Activated CD8-positive, alpha-beta memory T cell treated with anti-CD3 and anti-CD28 coated beads, Interleukin-2, amount 10 ng/mL, durations not matched to agents 7 days and 5 days (primary cell): ENCODE measurements around the gene PIK3C2B. TPM values are rescaled to one million over a fixed set of nuclear protein-coding genes. Genes with fewer than 3 reads are reported as not detected.

Experiments
- ATAC-seq: fragments of 150-1000 bp; cut with Tn5 transposase; one replicate; pipeline ENCODE4 v1.10.0; 2021; ENCODE audit warnings: moderate library complexity
- CTCF ChIA-PET: fragments of 350-600 bp; sonication (Branson Sonifier 250); formaldehyde crosslinking; loops from one replicate; lab custom pipeline; 2021; ENCODE audit warnings: antibody characterized with exemption; lab: Charles Lee
- DNase-seq: peaks from one replicate; pipeline ENCODE4 v3.0.0-alpha.2; 2020
- H3K27ac Mint-ChIP-seq: one replicate; pipeline ENCODE4 v1.8.0; 2021; ENCODE audit warnings: mild to moderate bottlenecking, mixed read lengths
- H3K27me3 Mint-ChIP-seq: one replicate; pipeline ENCODE4 v1.8.0; 2021; ENCODE audit warnings: mixed read lengths
- H3K36me3 Mint-ChIP-seq: one replicate; pipeline ENCODE4 v1.8.0; 2021; ENCODE audit warnings: mild to moderate bottlenecking, mixed read lengths
- H3K4me1 Mint-ChIP-seq: one replicate; pipeline ENCODE4 v1.8.0; 2021; ENCODE audit warnings: mixed read lengths
- H3K4me3 Mint-ChIP-seq: one replicate; pipeline ENCODE4 v1.8.0; 2021; ENCODE audit warnings: mild to moderate bottlenecking, moderate library complexity, mixed read lengths
- H3K9me3 Mint-ChIP-seq: one replicate; pipeline ENCODE4 v1.8.0; 2022; ENCODE audit warnings: low read depth, mixed read lengths
- total RNA-seq, 2 experiments: library from RNA; stranded (reverse); gene quantifications; one replicate each; pipeline ENCODE4 v1.2.3, GENCODE V29; 2021

PIK3C2B gene
- total RNA-seq, 2 experiments from 2014 or later: 21.6 to 26.0 TPM

- DNase-seq (no peak), ATAC-seq (no peak)
- peaks cover 18% of the 10 kb centered on the region for H3K4me1 Mint-ChIP-seq
- no peaks in the 10 kb centered on the region for H3K27me3 Mint-ChIP-seq
- peaks cover 12% of the 10 kb centered on the region for H3K36me3 Mint-ChIP-seq
- CTCF ChIA-PET: interaction anchor here (0.8 to 0.9 kb wide), 2 partner anchors 38 to 70 kb away, joined by 3 read pairs; no protein-coding TSS in a partner anchor
- no peak overlapping the region for H3K27ac Mint-ChIP-seq
- H3K9me3 Mint-ChIP-seq: no peaks in the 10 kb centered on the region
- no peak overlapping the region for H3K4me3 Mint-ChIP-seq
Observed at GRCh38 chr1:204468766-204469302, 25.8 kb downstream of the PIK3C2B start.

- ATAC-seq (no peak), DNase-seq (no peak)
- Mint-ChIP-seq H3K27ac (no peak overlapping the region), H3K4me1 (peaks cover 22% of the 10 kb centered on the region), H3K4me3 (no peak overlapping the region), H3K36me3 (peaks cover 12% of the 10 kb centered on the region), H3K9me3 (no peaks in the 10 kb centered on the region), H3K27me3 (no peaks in the 10 kb centered on the region)
- CTCF ChIA-PET: no interaction called here
Observed at GRCh38 chr1:204468206-204468605, 26.4 kb downstream of the PIK3C2B start.

DNA sequence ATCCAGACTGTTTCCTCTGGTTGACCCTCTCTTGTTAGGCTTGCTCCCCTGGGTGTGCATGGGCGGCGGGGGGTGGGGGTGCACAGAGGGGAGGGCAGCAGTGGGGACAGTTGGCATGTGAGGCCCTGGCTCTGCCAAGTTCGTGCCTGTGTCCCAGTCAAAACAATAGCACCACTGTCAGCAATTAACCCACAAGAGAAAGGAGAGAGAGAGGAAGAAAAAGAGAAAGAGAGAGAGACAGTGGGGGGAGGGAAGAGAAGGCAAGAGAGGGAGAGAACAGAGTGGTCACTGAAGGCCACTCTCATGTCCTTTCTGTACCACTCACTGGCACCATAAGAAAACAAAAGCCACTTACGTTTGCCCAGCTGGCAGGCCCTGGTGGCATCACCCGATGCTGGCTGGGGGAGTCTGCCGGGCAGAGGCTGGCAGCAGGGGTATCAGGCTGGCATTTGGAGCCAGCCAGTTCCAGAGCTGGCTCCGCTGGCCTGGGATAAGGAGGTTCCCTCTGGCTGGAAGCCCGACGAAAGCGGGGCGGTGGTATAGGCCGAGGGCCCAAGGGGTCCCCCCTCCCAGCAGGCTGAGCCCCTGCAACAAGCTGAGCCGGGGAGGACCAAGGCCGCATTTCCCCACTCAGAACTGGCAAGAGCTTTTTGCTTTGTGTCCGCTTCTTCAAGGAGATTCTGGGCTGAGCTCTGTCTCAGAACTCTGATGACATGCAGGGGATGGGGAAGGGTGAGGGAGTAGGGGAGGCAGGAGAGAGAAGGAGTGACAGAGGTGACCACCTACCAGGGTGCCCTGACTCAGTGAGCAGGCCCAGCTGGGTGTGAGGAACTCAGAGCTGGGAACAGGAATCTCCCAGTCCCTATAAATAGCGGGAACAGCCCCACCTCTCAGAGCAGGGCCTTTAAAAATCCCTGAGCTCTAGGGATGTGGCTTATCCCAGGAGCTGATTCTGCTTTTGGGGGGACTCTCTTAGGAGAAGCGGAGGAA, 27.9 kb downstream of the PIK3C2B start:
- H3K27me3 Mint-ChIP-seq: no peaks in the 10 kb centered on the region
- peaks cover 11% of the 10 kb centered on the region for H3K36me3 Mint-ChIP-seq
- ATAC-seq (no peak), DNase-seq (no peak)
- no peak overlapping the region for H3K4me3 Mint-ChIP-seq
- peaks cover 35% of the 10 kb centered on the region for H3K4me1 Mint-ChIP-seq
- H3K9me3 Mint-ChIP-seq: no peaks in the 10 kb centered on the region
- CTCF ChIA-PET: interaction anchor here (0.7 to 3.6 kb wide), 8 partner anchors 11 to 340 kb away, joined by 3 to 18 read pairs (median 4); partner anchors contain the start of gene PIK3C2B
- H3K27ac Mint-ChIP-seq: no peak overlapping the region

DNA sequence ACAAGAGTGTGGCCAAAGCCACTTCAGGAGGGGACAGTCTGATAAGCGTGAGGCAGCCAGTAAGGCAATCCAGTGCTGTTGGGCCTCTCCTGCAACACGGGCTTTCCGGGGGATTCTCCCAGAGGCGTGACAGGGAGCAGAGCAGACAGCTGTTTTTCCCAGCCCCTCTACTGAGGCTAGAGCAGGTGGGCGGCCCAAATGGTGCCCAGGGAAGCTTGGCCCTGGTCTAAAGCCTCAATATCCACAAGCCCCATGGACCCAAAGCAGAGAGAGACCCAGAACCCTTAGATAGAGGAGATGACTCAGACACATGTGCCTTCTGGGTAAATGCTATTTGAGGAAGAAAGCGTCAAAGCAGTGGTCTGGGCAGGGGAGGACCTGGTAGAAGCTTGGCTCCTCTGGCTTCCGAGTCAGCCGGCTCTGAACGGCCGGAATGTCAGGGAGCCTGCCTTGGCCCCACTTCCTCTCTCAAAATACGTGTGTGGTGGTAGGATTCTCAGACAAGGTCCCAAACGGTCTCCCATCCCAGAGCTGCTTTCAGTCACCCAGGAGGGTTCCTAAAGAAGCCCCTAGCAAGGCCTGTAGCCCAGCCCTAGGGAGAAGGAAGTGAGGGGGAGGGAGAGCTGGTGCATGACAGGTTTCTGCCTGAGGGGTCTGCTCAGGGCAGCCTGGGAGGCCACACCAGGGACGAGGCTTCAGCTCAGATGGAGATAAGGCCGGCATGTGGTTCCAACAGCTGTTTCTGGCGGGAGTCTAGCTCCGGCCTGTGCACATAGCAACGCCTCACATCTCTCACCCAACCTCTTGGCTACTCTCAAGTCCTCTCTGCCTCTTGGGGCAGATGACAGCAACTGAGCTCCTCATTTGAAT, 28.8 kb downstream of the PIK3C2B start:
- ATAC-seq (no peak), DNase-seq (no peak)
- Mint-ChIP-seq H3K27me3 (no peaks in the 10 kb centered on the region), H3K27ac (no peak overlapping the region), H3K4me1 (peaks cover 44% of the 10 kb centered on the region), H3K4me3 (no peak overlapping the region), H3K36me3 (peaks cover 11% of the 10 kb centered on the region), H3K9me3 (no peaks in the 10 kb centered on the region)
- CTCF ChIA-PET: interaction anchor here (0.7 to 3.6 kb wide), 8 partner anchors 12 to 341 kb away, joined by 3 to 18 read pairs (median 4); partner anchors contain the start of gene PIK3C2B

GRCh38 chr1:204464701-204465100, 29.9 kb downstream of the PIK3C2B start:
- no peak overlapping the region for H3K4me3 Mint-ChIP-seq
- H3K4me1 Mint-ChIP-seq: peaks cover 50% of the 10 kb centered on the region
- no peak overlapping the region for H3K27ac Mint-ChIP-seq
- H3K27me3 Mint-ChIP-seq: no peaks in the 10 kb centered on the region
- H3K9me3 Mint-ChIP-seq: no peaks in the 10 kb centered on the region
- ATAC-seq (no peak), DNase-seq (no peak)
- peaks cover 17% of the 10 kb centered on the region for H3K36me3 Mint-ChIP-seq
- CTCF ChIA-PET: interaction anchor here (1.3 to 5.8 kb wide), 4 partner anchors 9 to 34 kb away, joined by 3 to 20 read pairs (median 11); no protein-coding TSS in a partner anchor

GRCh38 chr1:204464187-204464631, 30.4 kb downstream of the PIK3C2B start:
- peaks cover 50% of the 10 kb centered on the region for H3K4me1 Mint-ChIP-seq
- H3K4me3 Mint-ChIP-seq: no peak overlapping the region
- no peaks in the 10 kb centered on the region for H3K27me3 Mint-ChIP-seq
- no peak for DNase-seq
- H3K9me3 Mint-ChIP-seq: no peaks in the 10 kb centered on the region
- CTCF ChIA-PET: interaction anchor here (1.3 to 5.8 kb wide), 5 partner anchors 8 to 66 kb away, joined by 3 to 20 read pairs (median 4); no protein-coding TSS in a partner anchor
- peaks cover 18% of the 10 kb centered on the region for H3K36me3 Mint-ChIP-seq
- H3K27ac Mint-ChIP-seq: no peak overlapping the region
- peak; percentile 52 for ATAC-seq

- CTCF ChIA-PET: interaction anchor here (1.3 to 5.8 kb wide), 4 partner anchors 7 to 65 kb away, joined by 3 to 20 read pairs (median 4); no protein-coding TSS in a partner anchor
- Mint-ChIP-seq H3K36me3 (peaks cover 23% of the 10 kb centered on the region), H3K27ac (no peak overlapping the region), H3K4me1 (peaks cover 50% of the 10 kb centered on the region), H3K4me3 (no peak overlapping the region), H3K27me3 (no peaks in the 10 kb centered on the region), H3K9me3 (no peaks in the 10 kb centered on the region)
- ATAC-seq (no peak), DNase-seq (no peak)
Observed at GRCh38 chr1:204463125-204464060, 31.2 kb downstream of the PIK3C2B start.

DNA sequence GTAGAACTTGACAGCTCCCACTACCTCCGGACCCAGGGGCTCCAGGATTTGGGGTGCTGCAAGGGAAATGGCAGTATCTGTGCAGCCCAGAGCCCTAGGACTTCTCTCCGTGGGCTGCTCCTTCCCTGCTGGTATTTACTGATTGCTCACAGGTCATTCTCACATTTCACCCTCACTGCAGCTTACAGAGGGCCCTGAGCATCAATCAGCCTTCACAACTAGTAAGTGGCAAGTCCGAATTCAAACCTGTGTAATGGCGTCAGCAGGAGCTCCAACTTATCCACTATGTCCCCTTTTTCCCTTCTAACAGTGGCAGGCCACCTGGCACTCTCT, 32.4 kb downstream of the PIK3C2B start:
- CTCF ChIA-PET: interaction anchor here (1.3 to 5.8 kb wide), 2 partner anchors 16 to 41 kb away, joined by 3 to 20 read pairs; no protein-coding TSS in a partner anchor
- H3K36me3 Mint-ChIP-seq: peaks cover 22% of the 10 kb centered on the region
- no peak overlapping the region for H3K4me3 Mint-ChIP-seq

DNA sequence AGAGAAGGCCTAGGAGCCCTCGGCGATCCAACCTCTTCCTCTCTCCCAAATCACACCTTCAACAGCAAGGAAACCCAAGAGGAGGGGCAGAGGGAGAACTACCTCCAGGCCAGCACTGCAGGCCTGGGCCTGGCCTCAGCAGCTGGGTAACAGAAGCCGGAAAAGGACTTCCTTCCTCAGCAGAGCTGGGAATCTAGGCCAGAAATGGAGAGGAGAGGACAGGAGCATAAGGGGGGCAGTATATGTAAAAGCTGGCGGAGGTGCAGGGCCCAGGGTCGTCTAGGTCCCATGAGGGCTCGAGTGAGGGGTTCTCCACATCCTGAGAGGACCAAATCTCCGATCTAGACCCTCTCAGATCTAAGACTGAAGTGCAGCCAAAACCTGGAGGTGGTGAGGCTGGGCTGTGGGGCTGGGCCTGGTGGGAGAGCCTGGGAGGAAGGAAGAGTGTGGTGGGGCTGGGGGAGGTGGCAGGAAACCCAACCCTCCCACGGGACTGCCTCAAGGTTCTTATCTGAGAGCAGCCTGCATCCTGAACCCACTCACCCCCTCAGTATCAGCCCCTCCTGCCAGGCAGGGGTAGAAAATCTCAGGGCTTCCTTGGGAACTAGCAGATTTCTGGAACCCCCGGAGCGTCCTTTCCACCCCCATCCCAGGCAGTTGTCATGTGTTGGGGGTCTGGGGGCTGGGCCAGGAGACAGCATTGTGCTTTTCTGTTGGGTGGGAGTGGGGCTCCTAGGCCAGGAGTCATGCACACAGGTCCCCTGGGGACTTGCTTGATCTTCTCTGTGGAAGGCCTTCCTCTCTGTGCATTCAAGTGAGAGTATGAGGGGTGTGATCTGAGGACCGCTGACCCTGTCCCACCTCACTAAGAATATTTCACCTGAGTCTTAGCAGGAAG, 33.0 kb downstream of the PIK3C2B start:
- peak; percentile 27 for ATAC-seq
- Mint-ChIP-seq H3K27me3 (no peaks in the 10 kb centered on the region), H3K4me1 (peaks cover 49% of the 10 kb centered on the region), H3K4me3 (no peak overlapping the region), H3K36me3 (peaks cover 22% of the 10 kb centered on the region), H3K27ac (peak overlapping the region; percentile 73), H3K9me3 (no peaks in the 10 kb centered on the region)
- DNase-seq: no peak
- CTCF ChIA-PET: interaction anchor here (1.3 to 5.8 kb wide), 3 partner anchors 15 to 41 kb away, joined by 3 to 20 read pairs (median 6); partner anchors contain the start of gene PIK3C2B

More for the DNA sequence above, 32.4 kb downstream of the PIK3C2B start:
- Mint-ChIP-seq H3K27me3 (no peaks in the 10 kb centered on the region), H3K27ac (peak overlapping the region; percentile 73), H3K9me3 (no peaks in the 10 kb centered on the region), H3K4me1 (peaks cover 50% of the 10 kb centered on the region)
- no peak for DNase-seq
- no peak for ATAC-seq

DNA sequence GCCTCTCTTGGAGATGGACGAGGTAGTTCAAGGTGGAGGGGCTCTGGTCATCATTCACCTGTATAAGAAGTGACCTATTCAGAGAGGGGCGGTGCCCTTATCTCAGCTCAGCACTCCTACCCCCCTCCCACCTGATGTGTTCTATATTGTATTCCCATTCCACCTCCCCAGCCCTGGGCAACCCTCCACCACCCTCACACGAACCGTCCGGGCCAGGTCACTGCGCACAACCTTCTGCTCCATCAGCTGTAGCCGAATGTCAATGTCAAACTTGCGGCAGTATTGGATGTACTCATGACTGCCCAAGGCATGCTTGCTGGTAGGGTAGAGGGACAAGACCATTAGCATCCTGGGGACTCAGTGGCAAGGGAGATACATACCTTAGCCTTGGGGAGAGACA, 34.3 kb downstream of the PIK3C2B start:
- Mint-ChIP-seq H3K36me3 (peaks cover 22% of the 10 kb centered on the region), H3K9me3 (no peaks in the 10 kb centered on the region), H3K4me1 (peaks cover 42% of the 10 kb centered on the region), H3K27me3 (no peaks in the 10 kb centered on the region), H3K4me3 (no peak overlapping the region), H3K27ac (peak overlapping the region; percentile 73)
- no peak for ATAC-seq
- CTCF ChIA-PET: interaction anchor here (1.1 to 5.8 kb wide), 3 partner anchors 14 to 62 kb away, joined by 3 to 20 read pairs (median 6); partner anchors contain the start of gene PIK3C2B
- no peak for DNase-seq

- CTCF ChIA-PET: interaction anchor here (1.1 to 5.8 kb wide), 2 partner anchors 14 to 61 kb away, joined by 3 to 20 read pairs; no protein-coding TSS in a partner anchor
- H3K4me1 Mint-ChIP-seq: peaks cover 39% of the 10 kb centered on the region
- no peak overlapping the region for H3K4me3 Mint-ChIP-seq
- H3K27me3 Mint-ChIP-seq: no peaks in the 10 kb centered on the region
- no peak overlapping the region for H3K27ac Mint-ChIP-seq
- peaks cover 22% of the 10 kb centered on the region for H3K36me3 Mint-ChIP-seq
- H3K9me3 Mint-ChIP-seq: no peaks in the 10 kb centered on the region
- ATAC-seq (no peak), DNase-seq (no peak)
Observed at GRCh38 chr1:204459706-204460105, 34.9 kb downstream of the PIK3C2B start.
